Measurements from ENCODE around the gene CEP68.

Gene CEP68

GRCh38 chr2:65069439-65069824, 13.2 kb downstream of the CEP68 start:
- no peak for TF ChIP-seq CTCF (IDR thresholded peaks at IDR 0.05; ENCODE audit: insufficient read depth, low read depth, low read length, missing control alignments)
- DNase-seq (ENCODE audit: low read depth) = no peak
- no peak overlapping the region for H3K4me3 ChIP-seq (ENCODE audit: low read length)

- peak; percentile 69 for DNase-seq (ENCODE audit: low read depth)
- H3K4me3 ChIP-seq (ENCODE audit: low read length) = no peak overlapping the region
- TF ChIP-seq CTCF (IDR thresholded peaks at IDR 0.05; ENCODE audit: insufficient read depth, low read depth, low read length, missing control alignments) = no peak
These were observed 14.1 kb downstream of the CEP68 start for GRCh38 chr2:65070172-65070830.

- DNase-seq (ENCODE audit: low read depth) = no peak
- H3K4me3 ChIP-seq (ENCODE audit: low read length) = no peak overlapping the region
- no peak for TF ChIP-seq CTCF (IDR thresholded peaks at IDR 0.05; ENCODE audit: insufficient read depth, low read depth, low read length, missing control alignments)
These were observed 14.6 kb downstream of the CEP68 start for GRCh38 chr2:65070856-65071255.

GRCh38 chr2:65071499-65072180, 15.4 kb downstream of the CEP68 start:
- H3K4me3 ChIP-seq (ENCODE audit: low read length) = no peak overlapping the region
- DNase-seq (ENCODE audit: low read depth) = peak; percentile 70
- TF ChIP-seq CTCF (IDR thresholded peaks at IDR 0.05; ENCODE audit: insufficient read depth, low read depth, low read length, missing control alignments) = peak; percentile 36

GRCh38 chr2:65072181-65072970, 16.2 kb downstream of the CEP68 start:
- H3K4me3 ChIP-seq (ENCODE audit: low read length) = no peak overlapping the region
- DNase-seq (ENCODE audit: low read depth) = no peak
- no peak for TF ChIP-seq CTCF (IDR thresholded peaks at IDR 0.05; ENCODE audit: insufficient read depth, low read depth, low read length, missing control alignments)

GRCh38 chr2:65073879-65074565, 17.8 kb downstream of the CEP68 start:
- no peak for DNase-seq (ENCODE audit: low read depth)
- no peak overlapping the region for H3K4me3 ChIP-seq (ENCODE audit: low read length)
- no peak for TF ChIP-seq CTCF (IDR thresholded peaks at IDR 0.05; ENCODE audit: insufficient read depth, low read depth, low read length, missing control alignments)

All from epithelial cell of esophagus (primary cell).